T-helper 2 cell treated with Interferon-gamma antibody and Interleukin-4, amounts not matched to agents 100 ng/mL and 5 ng/mL, for 36 hours (primary cell): ENCODE results near the gene MECP2. TPM values are rescaled to one million over a fixed set of nuclear protein-coding genes. Genes with fewer than 3 reads are reported as not detected.

Experiments
- intact Hi-C: fragments of 100-400 bp; cut with micrococcal nuclease; formaldehyde crosslinking; loops from one replicate; pipeline ENCODE4 v1.15.1; 2023
- total RNA-seq: library from RNA; stranded (reverse); gene quantifications from 2 replicates; pipeline ENCODE4 v1.2.3, GENCODE V29; 2022

The MECP2 gene
- total RNA-seq, 1 donor from 2014 or later: 56.7 TPM

DNA sequence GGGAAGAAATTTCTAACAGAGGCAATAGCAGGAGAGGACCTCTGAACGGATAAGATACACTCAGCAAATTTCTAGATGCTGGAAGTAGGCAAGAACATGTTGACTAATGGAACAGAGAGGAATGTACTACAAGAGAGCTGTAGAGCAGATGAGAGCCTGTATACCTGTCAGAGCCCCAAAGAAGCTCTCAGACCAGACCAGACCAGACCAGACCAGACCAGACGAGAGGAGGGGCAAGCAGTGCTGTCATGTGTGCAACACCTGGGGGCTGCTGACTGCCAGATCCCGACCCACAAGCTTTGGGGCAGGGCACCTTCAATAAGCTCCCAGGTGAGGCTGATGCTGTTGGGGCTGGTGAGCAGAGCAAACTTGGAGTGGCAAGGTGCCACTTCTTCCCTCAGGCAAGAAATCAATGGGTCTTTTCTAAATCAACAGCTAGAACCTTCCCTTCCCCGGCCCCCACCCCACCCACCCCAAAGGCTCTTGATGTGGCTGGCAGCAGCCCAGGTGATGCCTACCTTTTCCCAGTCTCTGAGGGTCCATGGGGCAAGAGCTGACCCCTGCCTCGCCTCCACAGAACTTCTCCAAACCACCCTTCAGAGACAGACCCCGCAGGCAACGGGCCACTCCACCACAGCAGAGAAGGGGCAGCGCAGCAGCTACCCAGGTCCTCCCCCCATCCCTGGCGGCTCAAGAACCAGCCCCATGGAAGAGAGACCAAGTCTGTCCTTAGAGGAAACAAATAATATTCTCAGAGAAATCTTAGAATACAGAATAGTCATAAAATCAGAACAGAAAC lies 32.7 kb downstream of the MECP2 start:
- intact Hi-C loops: no loop called here

DNA sequence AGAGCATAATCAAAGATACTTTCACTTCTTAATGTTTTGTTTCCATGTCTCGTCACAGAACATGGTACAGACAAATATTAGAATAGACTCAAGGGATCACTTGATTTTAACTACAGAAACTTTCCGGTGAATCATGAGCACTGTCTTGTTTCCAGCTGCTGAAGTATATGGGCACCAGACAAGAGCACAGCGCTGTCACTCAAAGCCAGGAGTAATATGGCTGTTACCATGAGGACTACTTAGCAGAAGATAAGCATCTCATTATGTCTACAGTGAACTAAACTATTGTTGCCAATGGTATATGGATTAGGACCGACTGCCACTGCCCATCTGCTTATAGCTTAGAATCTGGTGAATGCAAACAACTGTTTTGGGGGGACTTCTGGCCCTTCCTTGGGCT lies 34.3 kb downstream of the MECP2 start:
- intact Hi-C loops: no loop called here

DNA sequence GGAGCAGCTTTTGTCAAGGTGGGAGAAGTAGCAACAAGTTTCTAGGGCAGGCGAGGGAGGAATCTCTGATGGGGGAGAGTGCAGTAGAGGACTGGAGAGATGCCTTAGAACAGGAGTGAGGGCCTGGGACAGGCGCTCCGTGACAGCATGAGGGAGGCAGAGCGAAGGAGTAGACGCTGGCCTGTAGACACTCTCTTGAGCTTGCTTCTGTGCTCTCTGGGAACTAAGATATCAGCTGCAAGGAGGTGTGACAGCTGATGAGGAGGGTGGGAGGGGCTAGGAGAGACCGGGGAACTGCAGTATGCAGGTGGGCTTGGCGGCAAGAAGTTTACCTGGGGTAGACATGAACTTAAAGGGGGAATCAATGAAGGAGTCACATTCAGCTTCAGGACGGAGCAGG lies 35.7 kb downstream of the MECP2 start:
- intact Hi-C loops: no loop called here

DNA sequence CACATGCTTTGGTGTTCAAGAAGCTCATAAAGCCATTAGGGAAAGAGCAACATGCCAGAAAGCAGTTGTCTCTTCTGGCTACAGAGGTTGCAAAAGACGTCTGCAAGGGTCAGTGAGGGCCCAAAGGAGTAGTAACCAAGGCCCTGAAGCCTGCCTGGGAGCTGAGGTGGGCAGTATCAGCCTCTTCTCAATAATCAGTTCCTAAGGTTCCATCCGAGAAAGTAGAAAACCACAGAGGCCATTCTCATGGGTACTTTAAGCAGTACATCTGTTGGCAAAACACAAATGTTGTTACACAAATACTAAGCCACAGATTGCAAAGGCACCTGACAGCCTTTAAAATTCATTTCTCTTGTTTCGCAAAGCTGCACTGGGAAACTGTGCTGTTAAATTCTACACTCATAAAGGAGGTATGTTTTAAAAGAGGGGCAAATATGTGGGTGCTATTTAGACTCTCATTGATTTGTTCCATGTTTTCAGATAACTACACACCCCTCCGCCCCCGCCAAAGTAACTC lies 37.7 kb downstream of the MECP2 start:
- intact Hi-C loops: no loop called here

DNA sequence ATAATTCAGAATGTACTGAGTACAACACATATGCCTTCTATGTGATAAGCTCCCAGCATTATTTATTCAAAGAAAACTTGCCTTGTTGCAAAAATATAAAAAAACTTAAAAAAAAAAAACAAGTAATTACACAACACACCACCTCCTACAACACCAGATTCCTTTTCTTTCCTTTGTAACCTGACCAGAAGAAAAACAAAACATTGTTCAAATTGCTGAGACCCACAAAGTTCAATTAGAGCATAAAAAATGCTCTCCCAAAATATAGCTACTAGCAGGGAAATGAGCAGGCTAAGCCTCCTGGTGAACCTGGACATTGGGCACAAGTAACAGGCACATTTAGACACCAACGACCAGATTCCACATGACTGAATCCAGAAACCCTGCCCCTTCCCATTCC lies 38.3 kb downstream of the MECP2 start:
- intact Hi-C loops: no loop called here

DNA sequence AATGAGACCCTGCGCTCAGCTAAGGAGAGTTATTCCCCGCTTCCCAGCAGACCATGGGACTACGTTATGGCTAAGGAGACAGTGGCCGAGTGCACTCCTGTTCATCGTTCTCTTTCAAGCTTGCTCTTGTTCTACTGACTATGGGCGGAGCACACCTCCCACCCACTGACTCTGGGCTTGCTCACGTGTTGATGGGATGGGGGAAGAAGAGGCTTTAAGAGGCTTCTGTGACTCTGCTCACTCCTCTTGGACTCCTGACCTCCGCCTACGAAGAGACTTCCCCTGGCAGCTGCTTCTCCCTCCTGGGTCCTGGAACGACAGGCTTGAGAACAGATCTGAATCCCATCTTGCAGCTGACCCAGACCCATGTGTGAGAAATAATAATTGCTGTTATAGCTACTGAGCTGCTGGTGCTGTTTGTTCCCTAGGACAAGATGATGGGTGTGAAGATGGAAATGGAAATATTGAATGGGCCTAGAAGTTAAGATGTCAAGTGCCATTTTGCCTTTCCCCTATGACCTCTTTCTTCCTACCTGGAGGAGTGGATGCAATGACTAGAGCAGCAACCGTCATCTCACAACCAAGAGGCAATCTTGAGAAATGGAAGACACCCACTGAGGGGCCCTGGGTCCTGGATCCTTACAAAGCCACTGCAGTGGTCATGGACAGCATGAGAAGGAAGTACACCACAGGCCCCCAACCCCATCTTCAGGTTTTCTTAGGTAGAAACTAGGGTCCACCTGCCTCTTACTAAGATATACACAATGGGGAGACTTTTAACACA lies 39.1 kb downstream of the MECP2 start:
- intact Hi-C loops: no loop called here

DNA sequence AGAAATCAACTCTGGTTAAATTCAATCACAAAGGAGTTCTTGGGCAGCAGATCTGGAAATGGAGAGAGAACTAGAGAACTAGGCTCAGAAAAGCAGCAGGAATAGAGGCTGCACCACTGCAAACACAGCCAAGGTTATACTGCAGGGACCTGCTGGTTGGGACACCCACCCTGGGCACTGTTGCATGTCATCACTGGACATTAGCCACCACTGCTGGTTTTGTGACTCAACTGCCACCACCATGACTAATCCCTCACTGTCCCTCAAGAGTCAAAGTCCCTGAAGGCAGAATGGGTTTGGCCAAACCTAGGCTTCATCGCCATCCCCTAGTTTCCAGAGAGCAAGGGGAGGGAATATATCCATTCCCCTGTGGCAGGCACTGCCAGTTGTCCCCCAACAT lies 39.7 kb downstream of the MECP2 start:
- intact Hi-C loops: no loop called here

DNA sequence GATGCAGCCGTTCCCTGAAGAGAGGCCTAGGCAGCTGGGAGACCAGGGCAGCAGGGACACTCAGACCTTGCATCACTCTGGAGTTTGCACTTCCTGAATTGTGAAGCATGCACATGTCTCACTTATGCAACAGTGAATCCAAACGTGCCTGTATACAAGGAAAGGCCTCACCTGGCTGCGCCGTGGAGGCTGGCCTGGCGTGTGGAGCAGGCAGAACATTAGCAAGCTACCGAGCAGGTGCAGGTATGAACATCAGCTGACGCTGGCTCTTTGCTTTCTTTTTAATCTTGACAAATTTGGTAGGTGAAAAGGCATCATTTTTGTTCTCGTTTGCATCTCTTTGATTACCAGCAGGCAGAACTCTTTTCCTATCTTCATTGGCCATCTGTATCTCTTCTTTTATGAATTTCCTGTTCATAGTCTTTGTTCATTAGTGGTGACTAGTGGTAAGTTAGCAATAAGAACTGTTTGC lies 40.7 kb downstream of the MECP2 start:
- intact Hi-C loops: no loop called here

DNA sequence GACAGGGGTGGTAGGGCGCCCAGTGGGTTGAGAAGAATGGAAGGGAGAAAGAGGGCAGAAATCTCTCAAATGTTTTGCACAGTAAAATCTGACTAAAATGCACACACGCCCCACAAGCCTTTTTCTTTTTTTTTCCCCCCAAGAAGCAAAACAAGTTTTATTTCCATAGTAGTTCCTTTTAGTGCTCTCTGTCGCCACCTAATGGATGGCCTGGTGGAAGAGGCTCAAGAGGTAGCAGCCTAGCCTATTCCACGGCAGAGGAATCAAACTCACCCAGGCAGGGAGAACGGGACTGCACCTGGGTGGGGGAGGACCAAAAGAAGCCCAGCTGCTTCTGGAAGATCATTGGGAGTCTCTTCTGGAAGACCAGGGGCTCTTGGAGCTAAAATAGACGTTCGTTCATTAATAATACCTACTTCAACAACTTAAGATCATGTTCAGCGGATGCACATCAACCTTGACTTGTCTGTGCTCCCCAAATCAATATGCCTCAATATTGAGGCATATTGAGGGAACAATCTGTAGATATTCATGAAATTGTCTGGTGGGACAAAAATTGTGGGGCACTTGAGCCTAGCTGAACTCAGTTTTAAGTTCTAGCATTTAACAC lies 46.2 kb downstream of the MECP2 start:
- intact Hi-C loops: loop anchor here (1.0 to 2.0 kb wide), 2 partner anchors 38 to 85 kb away; no protein-coding TSS in a partner anchor

DNA sequence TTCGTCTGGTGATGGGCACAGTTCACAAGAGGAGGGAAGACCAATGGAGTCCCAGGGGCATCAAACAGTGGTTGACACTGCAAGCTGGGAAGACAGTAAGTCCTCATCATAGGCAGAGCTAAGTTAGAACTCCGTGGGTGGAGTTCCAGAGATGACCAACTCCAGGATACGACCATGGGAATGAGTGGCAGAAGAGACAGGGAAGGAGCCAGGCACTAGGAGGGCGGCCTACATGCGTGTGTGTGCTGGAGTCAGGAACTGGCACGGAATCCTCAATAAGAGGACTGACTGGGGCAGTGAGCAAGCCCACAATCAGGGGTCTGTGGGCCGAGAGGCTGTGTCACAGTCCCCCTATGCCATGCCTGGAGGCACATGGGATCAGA lies 47.4 kb downstream of the MECP2 start:
- intact Hi-C loops: loop anchor here (2.0 kb wide), 1 partner anchor 83 kb away; no protein-coding TSS in a partner anchor

DNA sequence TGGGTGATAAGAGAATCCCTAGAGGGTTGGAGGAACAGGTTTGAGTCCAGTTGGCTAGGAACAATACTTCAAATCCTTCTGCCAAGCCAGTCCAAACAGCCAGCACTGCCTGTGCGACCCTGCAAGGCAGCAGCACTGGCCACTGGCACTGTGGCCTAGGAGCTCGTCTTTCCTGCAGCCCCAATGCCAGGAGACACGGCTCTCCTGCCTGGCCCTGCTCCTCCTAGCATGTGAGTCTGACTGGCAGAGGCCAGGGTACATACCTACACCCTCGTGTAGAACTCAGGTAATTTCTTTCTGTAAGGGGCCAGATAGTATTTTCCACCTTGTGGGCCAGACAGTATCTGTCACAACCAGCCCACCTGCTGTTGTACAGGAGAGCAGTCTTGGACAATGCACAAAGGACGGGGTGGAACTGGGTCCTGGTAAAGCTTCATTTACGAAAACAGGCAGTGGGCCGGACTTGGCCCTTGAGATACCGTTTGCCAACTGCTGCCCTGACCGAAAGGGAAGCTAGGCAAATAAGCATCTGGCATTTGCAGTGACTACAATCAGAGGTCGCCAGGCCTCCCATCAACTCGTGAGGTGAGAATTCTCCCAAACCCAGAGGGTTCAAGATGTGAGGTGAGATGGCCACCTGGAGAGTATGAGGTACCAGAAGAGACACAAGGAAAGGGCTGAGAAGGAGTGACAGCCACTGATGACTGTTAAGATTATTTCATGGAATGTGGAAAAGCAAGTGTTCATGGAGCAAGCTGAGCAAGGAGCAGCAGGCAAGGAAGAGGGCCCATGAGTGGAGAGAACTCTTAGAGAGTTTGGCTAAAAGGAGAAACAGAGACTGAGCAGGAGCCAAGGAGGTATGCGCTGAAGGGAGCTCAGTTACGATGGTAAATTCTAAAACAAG lies 48.1 kb downstream of the MECP2 start:
- intact Hi-C loops: loop anchor here (2.0 kb wide), 1 partner anchor 83 kb away; no protein-coding TSS in a partner anchor

DNA sequence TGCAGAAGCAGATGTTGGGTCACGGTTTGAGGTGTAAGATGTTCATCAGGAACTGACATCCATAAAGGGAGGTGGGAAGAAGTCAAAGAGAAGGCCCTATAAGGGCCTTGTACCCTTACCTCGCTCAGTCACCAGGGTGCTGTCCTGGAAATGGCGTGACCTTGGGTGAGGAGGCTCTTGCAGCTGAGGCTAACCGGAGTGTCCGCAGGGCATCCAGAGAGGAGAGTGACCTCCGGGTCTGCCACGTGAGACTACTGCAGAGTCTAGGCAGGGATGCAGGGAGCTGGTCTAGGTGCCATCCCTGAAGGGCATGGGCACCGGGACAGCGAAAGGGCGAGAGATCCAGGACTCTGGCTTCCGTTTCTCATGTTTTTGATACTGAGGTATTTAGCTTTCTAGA lies 49.1 kb downstream of the MECP2 start:
- intact Hi-C loops: no loop called here

DNA sequence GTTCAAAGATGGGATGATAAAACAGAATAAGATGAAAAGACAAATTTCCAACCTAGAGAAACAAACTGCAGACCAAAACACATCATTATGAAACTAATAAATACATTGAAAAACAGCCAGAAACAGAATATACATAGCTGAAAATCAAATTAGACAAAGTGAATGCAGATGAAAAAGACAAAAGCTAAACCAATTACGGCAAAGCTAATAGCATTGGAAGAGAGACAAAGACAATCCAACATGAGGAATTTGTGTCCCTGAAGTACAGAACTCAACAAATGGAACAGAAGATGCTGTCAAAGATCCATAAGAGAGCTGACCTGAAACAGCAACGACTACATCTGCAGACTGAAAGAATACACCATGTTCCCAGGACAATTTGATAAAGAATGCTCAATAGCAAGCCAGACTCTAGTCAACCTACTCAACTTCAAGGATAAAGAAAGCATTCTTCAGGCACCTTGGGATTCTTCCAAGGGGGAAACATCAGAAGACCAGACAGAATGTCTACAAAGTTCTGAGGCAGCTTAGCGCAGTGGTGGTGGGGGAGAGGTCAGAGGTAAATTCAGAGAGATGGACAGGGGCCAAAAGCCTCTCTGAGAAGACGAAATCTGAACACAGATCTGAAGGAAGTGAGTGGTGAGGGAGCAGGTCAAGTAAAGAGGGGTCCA lies 50.4 kb downstream of the MECP2 start:
- intact Hi-C loops: no loop called here

DNA sequence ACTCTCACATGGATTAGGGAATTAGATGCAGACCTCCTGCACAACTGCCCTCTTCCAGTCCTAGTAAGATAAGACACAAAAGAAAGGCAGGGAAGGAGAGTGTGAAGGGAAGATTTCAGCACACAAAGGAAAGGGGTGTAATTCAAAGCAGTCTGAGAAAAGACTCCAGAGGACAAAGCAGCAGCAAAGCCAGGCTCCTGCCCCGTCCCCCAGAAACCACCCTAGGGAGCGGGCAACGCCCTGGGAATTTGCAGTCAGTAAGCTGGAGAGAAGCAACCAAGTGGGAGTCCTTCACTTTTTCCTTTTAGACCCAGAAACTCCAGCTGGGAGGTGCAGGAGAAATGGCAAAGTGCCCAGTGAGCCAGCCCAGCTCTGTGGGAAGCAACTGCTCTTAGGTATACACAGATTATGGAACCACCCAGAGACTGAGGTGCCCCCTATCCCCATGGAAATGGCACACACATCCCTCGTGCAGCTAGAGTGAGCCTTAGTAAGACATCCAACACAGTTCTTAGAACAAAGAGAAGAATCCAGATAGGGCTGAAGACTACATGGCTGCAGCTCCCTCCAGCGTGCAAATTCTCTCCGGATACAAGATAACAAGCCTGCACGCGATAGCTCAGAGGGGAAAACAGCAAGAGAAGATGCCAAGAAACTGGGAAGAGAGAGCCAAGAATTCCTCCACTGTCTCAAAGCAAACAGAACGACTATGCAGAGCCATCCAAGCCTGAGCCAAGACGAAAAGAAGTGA lies 51.3 kb downstream of the MECP2 start:
- intact Hi-C loops: no loop called here

DNA sequence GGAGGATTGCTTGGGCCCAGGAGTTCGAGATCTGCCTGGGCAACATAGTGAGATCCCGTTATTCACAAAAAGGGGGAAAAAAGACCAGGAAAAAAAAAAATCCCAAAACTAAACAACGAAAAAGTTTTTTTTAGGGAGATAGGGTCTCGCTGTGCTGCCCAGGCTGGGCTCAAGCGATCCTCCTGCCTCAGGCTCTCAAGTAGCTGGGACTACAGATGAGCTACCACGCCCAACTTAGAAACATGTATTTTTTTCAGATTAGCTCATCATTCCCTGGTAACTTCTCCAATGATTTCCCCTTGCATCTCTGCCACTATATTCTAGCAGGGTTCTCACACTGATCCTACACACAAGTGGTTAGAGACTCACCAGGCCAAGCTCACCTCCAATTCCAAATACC lies 53.4 kb downstream of the MECP2 start:
- intact Hi-C loops: no loop called here

DNA sequence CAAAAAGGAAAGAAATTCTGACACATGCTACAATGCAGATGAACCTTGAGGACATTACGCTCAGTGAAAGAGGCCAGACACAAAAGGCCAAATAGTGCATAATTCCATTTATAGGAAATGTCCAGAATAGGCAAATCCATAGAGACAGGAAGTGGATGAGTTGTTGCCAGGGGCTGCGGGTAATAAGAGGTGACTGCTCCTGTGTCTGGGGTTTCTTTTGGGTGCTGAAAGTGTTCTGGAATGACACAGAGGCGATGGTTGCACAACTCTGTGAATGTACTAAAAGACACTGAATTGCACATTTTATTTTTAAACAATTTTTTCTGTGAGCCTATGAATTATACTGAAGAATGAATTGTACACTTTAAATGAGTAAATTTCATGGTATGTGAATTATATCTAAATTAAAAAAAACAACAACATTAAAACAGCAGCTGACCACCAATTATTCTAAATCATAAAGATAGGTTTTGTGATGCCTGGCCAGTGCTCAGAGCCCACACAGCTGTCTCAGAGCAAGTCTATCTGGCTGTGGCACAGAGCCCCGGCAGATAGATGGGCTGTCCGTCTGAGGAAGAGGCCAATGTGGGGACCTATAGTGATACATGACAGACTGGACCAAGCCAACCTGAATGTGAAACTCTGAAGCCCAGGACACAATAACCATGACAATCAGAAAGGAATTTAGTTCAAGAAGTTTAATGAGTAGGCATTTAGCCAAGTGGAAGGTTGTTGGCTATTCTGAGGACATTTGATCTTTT lies 54.3 kb downstream of the MECP2 start:
- intact Hi-C loops: no loop called here

DNA sequence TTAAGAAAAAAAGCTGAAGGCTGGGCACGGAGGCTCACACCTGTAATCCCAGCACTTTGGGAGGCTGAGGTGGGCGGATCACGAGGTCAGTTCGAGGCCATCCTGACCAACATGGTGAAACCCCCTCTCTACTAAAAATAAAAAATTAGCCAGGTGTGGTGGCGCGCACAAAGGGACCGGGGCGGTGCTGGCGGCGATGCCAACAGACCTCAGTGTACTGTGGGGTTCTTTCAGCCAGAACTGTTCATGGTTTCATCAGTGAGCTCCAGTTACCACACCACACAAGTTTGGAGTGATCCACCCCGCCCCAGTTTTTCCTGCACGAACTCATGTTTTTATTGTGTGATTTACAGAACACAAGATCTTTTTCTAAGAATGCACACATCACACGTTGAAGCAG lies 56.7 kb downstream of the MECP2 start:
- intact Hi-C loops: no loop called here

DNA sequence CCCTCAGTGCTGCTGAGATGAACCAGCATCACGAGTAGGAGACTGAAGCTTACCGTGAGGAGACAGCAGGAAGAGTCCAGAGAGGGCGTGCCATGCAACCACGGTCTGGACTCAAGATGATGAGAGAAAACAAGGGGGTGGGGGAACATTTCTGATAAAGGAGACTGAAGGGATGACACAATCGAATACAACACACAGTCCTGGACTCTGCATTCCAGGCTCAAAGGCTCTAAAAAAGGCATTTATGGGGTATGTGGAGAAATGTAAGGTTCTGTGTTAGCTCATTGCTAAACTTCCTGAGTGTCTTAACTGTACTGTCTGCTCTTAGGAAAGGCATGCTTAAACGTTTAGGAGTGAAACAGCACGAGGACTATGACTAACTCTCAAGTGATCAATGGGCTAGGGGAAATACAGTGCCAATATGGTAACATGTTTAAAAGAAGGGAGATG lies 57.2 kb downstream of the MECP2 start:
- intact Hi-C loops: no loop called here

DNA sequence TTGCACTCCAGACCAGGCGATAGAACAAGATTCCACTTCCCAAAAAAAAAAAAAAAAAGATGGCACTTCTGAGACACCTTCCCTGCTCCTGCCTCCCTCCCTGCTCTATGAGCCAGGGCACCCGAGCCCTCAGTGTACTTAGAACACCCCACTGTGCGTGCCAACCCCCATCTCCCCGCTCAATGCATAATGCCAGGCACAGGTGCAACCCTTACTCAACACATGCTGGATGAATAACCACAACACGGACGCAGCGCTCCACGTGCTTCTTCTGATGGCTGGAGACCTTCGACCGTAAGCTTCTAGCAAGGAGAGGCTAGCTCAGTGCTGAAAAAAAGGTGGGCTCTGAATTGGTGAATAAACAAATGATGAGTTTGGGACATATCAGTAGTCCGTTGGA lies 57.9 kb downstream of the MECP2 start:
- intact Hi-C loops: no loop called here
